ENCODE data around the gene MIA. TPM values are rescaled to one million over a fixed set of nuclear protein-coding genes. Genes with fewer than 3 reads are reported as not detected.
A peak's percentile ranks its signal among the peaks of the same experiment; 100 is the strongest.

The MIA gene
- total and polyA plus RNA-seq, 9 of the 15 experiments (the other 6 are each of a cell fraction or from before 2014, with no cell fraction given) = 0.21 TPM; not detected in 8

DNA sequence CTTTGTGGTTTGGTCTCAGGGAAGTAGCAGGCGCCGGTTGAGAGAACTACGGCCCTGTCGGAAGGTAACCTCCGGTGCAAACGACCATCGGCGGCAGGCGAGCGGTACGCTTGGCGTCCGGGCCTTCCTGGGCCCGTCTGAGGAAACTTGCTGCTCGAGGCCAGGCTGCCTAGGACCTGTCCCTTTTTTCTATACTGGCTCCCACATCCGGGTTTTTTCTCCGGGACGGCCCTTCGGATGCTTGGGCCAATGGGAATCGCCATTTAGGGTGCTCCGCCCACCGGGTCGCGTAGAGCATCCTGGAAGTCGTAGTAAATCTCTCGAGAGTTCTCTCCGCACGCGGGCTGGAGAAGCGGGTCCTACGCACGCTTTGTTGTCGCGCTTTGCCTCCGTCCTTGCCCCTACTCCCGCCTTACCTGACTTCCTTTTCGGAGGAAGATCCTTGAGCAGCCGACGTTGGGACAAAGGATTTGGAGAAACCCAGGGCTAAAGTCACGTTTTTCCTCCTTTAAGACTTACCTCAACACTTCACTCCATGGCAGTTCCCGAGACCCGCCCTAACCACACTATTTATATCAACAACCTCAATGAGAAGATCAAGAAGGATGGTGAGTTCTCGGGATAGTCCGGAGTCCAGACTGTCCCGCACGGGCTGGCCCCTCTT is 24.3 kb upstream of the MIA start, which contains the start of gene SNRPA (continued):
- TF ChIP-seq TOE1 (IDR thresholded peaks at IDR 0.05; ENCODE audit: borderline replicate concordance) (no peak), TOE1 (CRISPR knock-in tag; IDR thresholded peaks at IDR 0.05; ENCODE audit: borderline replicate concordance, low read depth) (peak; percentile 90; the same call in 1 of the 2 replicates), CBX8 (IDR thresholded peaks at IDR 0.05; ENCODE audit: borderline replicate concordance, extremely low read depth, low read depth, low read length, poor library complexity, severe bottlenecking) (no peak), MAZ (CRISPR knock-in tag; conservative IDR thresholded peaks at IDR 0.05 in 1 of 2, IDR thresholded peaks at IDR 0.05 in 1 of 2) (peak in 1 of 2 experiments; percentile 50; a peak in 2 of 4 replicates), ZNF143 (CRISPR knock-in tag; IDR thresholded peaks at IDR 0.05) (peak; percentile 74), TCFL5 (CRISPR knock-in tag; conservative IDR thresholded peaks at IDR 0.05) (no peak), DMBX1 (CRISPR knock-in tag; IDR thresholded peaks at IDR 0.05; ENCODE audit: borderline replicate concordance) (no peak), TAF9B (IDR thresholded peaks at IDR 0.05; ENCODE audit: partially characterized antibody) (peak; percentile 79), RFX1 (IDR thresholded peaks at IDR 0.05) (no peak)
- TF ChIP-seq, protein P1, sequence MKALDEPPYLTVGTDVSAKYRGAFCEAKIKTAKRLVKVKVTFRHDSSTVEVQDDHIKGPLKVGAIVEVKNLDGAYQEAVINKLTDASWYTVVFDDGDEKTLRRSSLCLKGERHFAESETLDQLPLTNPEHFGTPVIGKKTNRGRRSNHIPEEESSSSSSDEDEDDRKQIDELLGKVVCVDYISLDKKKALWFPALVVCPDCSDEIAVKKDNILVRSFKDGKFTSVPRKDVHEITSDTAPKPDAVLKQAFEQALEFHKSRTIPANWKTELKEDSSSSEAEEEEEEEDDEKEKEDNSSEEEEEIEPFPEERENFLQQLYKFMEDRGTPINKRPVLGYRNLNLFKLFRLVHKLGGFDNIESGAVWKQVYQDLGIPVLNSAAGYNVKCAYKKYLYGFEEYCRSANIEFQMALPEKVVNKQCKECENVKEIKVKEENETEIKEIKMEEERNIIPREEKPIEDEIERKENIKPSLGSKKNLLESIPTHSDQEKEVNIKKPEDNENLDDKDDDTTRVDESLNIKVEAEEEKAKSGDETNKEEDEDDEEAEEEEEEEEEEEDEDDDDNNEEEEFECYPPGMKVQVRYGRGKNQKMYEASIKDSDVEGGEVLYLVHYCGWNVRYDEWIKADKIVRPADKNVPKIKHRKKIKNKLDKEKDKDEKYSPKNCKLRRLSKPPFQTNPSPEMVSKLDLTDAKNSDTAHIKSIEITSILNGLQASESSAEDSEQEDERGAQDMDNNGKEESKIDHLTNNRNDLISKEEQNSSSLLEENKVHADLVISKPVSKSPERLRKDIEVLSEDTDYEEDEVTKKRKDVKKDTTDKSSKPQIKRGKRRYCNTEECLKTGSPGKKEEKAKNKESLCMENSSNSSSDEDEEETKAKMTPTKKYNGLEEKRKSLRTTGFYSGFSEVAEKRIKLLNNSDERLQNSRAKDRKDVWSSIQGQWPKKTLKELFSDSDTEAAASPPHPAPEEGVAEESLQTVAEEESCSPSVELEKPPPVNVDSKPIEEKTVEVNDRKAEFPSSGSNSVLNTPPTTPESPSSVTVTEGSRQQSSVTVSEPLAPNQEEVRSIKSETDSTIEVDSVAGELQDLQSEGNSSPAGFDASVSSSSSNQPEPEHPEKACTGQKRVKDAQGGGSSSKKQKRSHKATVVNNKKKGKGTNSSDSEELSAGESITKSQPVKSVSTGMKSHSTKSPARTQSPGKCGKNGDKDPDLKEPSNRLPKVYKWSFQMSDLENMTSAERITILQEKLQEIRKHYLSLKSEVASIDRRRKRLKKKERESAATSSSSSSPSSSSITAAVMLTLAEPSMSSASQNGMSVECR (CRISPR knock-in tag; IDR thresholded peaks at IDR 0.05) = peak; percentile 93
- TF ChIP-seq, protein P2, sequence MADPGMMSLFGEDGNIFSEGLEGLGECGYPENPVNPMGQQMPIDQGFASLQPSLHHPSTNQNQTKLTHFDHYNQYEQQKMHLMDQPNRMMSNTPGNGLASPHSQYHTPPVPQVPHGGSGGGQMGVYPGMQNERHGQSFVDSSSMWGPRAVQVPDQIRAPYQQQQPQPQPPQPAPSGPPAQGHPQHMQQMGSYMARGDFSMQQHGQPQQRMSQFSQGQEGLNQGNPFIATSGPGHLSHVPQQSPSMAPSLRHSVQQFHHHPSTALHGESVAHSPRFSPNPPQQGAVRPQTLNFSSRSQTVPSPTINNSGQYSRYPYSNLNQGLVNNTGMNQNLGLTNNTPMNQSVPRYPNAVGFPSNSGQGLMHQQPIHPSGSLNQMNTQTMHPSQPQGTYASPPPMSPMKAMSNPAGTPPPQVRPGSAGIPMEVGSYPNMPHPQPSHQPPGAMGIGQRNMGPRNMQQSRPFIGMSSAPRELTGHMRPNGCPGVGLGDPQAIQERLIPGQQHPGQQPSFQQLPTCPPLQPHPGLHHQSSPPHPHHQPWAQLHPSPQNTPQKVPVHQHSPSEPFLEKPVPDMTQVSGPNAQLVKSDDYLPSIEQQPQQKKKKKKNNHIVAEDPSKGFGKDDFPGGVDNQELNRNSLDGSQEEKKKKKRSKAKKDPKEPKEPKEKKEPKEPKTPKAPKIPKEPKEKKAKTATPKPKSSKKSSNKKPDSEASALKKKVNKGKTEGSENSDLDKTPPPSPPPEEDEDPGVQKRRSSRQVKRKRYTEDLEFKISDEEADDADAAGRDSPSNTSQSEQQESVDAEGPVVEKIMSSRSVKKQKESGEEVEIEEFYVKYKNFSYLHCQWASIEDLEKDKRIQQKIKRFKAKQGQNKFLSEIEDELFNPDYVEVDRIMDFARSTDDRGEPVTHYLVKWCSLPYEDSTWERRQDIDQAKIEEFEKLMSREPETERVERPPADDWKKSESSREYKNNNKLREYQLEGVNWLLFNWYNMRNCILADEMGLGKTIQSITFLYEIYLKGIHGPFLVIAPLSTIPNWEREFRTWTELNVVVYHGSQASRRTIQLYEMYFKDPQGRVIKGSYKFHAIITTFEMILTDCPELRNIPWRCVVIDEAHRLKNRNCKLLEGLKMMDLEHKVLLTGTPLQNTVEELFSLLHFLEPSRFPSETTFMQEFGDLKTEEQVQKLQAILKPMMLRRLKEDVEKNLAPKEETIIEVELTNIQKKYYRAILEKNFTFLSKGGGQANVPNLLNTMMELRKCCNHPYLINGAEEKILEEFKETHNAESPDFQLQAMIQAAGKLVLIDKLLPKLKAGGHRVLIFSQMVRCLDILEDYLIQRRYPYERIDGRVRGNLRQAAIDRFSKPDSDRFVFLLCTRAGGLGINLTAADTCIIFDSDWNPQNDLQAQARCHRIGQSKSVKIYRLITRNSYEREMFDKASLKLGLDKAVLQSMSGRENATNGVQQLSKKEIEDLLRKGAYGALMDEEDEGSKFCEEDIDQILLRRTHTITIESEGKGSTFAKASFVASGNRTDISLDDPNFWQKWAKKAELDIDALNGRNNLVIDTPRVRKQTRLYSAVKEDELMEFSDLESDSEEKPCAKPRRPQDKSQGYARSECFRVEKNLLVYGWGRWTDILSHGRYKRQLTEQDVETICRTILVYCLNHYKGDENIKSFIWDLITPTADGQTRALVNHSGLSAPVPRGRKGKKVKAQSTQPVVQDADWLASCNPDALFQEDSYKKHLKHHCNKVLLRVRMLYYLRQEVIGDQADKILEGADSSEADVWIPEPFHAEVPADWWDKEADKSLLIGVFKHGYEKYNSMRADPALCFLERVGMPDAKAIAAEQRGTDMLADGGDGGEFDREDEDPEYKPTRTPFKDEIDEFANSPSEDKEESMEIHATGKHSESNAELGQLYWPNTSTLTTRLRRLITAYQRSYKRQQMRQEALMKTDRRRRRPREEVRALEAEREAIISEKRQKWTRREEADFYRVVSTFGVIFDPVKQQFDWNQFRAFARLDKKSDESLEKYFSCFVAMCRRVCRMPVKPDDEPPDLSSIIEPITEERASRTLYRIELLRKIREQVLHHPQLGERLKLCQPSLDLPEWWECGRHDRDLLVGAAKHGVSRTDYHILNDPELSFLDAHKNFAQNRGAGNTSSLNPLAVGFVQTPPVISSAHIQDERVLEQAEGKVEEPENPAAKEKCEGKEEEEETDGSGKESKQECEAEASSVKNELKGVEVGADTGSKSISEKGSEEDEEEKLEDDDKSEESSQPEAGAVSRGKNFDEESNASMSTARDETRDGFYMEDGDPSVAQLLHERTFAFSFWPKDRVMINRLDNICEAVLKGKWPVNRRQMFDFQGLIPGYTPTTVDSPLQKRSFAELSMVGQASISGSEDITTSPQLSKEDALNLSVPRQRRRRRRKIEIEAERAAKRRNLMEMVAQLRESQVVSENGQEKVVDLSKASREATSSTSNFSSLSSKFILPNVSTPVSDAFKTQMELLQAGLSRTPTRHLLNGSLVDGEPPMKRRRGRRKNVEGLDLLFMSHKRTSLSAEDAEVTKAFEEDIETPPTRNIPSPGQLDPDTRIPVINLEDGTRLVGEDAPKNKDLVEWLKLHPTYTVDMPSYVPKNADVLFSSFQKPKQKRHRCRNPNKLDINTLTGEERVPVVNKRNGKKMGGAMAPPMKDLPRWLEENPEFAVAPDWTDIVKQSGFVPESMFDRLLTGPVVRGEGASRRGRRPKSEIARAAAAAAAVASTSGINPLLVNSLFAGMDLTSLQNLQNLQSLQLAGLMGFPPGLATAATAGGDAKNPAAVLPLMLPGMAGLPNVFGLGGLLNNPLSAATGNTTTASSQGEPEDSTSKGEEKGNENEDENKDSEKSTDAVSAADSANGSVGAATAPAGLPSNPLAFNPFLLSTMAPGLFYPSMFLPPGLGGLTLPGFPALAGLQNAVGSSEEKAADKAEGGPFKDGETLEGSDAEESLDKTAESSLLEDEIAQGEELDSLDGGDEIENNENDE (IDR thresholded peaks at IDR 0.05; ENCODE audit: low read depth, low read length) = no peak

Data from K562 (cell line).